Activated gamma-delta T cell treated with anti-CD3 and anti-CD28 coated beads, Interleukin-2, amount 50 U/mL, for 16 hours (primary cell): ENCODE results near the gene DFFA.
"Not testable (repeated sequence)": the region's sequence is repeated elsewhere in the genome, so short reads cannot be mapped to it uniquely, and the experiment has no call there.

Source experiments
- DNase-seq: peaks from one replicate; pipeline ENCODE4 v3.0.0-alpha.2; 2020; ENCODE audit warnings: low read depth

DFFA gene

GRCh38 chr1:10459184-10459583 is 13.1 kb downstream of the DFFA start:
- DNase-seq: no peak

DNA sequence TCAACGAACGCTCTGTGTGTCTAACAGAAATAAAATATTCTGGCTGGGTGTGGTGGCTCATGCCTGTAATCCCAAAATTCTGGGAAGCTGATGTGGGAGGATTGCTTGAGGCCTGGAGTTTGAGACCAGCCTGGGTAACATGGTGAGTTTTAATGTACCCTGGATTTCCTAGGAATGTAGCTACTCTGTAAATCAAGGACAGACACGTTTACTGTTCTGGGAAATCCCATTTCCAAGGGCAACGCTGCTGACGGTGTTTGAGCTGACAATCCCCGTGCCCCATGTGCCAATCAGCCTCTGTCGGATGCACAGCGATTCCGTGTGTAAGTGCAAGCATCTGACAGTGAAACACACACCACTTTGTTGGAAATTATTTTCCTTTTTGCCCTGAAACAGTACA is 14.5 kb downstream of the DFFA start:
- no peak for DNase-seq

GRCh38 chr1:10457462-10457861 is 14.9 kb downstream of the DFFA start:
- not testable (repeated sequence) for DNase-seq

- no peak for DNase-seq
Observed at GRCh38 chr1:10456661-10457060, 15.7 kb downstream of the DFFA start.

DNA sequence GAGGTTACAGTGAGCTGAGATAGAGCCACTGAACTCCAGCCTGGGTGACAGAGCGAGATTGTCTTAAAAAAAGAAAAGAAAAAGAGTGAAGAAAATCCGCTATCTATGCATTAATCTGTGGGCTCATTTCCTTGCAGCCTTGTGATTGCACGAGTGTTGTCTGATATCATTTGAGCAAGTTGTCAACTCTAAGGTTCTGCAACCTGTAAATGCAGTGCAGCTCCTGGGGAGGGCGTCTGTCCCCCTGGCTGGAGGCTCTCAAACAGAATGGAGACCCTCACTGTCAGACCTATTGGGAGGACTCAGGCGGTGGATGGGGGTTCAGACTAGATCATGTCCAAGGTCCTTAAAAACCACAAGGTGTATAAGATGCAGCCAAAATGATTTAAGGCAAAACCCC is 16.3 kb downstream of the DFFA start:
- no peak for DNase-seq

- no peak for DNase-seq
Observed at GRCh38 chr1:10451287-10451686, 21.0 kb downstream of the DFFA start.

DNA sequence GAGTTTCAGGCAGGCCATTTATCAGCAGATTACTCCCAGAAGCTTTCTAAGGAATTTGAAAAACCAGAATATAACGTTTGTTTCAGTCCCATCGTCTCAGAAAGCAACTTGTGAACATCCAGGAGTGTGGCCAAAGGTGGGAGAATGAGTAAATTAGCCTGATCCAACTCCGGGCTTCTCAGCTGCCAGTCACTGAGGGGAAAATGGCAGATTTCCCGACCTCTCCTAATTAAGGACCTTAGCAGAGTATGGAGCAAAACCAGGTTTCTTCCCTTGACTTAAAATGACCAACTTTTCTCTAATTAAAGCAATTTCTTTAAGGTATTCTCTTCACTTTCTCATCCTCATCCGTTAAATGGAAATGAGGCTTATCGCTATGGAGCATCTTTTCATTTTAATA is 21.5 kb downstream of the DFFA start:
- no peak for DNase-seq

- no peak for DNase-seq
Observed at GRCh38 chr1:10450156-10450814, 22.0 kb downstream of the DFFA start.

- DNase-seq: no peak
Observed at GRCh38 chr1:10449751-10450150, 22.6 kb downstream of the DFFA start, which contains the start of gene CORT. CORT (plus strand) TSS chr1:10450031; CDS start chr1:10450224, 193 bp downstream.

GRCh38 chr1:10446790-10447422 is 25.4 kb downstream of the DFFA start:
- no peak for DNase-seq

- DNase-seq: no peak
Observed at GRCh38 chr1:10444795-10445397, 27.4 kb downstream of the DFFA start.

GRCh38 chr1:10444248-10444647 is 28.1 kb downstream of the DFFA start:
- DNase-seq: no peak

DNA sequence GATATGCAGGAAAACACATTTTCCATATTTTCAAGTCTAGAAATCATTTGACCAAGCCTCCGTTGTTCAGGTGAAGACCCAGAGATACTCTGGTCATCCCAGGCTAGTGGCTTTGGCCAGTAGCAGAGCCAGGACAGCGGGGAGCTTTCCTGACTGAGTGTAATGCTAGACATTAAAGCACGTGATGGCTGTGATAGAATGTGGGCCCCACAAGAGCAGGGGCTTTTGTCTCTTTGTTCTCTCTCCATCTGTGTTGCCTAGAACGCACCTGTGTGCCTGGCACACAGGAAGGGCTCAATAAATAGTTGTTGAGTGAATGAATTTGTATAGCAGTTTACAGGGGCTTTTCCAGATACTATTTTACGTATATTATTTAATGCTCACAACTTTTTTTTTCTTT is 31.5 kb downstream of the DFFA start:
- DNase-seq: no peak

DNA sequence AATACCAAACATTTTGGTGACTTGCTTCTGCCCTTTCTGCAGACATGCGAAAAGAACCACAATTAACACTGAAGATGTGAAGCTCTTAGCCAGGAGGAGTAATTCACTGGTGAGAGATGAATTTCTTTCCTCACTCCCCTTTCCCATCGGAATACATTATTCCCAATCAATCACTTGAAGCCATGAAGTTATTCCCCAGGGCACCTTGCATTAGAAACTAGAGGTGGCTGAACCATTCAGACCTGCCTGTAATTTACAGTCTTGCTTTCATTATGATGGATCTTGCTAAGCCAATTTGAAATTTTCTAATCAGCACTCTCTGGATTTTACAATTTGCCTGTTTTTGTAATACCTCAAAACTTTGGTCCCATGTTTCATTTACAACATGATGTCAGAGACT is 32.0 kb downstream of the DFFA start:
- no peak for DNase-seq

DNA sequence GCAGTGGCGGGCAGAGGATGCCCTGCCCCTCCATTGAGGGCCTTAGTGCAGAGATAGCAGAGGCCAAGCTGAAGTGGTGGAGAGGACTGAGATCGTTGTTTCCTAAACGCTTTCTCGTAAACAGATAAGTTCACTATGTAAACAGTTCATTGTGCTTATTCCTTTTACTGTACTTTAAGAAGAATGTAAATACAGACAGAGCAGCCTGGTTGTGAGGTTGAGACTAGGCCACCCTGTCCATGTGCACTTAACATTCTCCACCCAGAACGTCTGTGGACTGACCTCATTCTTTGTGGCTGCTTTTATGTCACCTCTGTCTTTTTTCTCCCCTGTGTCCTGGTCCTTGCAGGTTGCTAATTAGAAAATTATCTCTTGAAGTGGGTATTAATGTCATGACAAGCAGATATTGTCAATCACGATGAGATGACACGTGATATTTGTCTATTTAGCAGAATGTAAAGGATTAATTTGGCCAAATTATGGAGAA is 33.6 kb downstream of the DFFA start:
- no peak for DNase-seq

DNA sequence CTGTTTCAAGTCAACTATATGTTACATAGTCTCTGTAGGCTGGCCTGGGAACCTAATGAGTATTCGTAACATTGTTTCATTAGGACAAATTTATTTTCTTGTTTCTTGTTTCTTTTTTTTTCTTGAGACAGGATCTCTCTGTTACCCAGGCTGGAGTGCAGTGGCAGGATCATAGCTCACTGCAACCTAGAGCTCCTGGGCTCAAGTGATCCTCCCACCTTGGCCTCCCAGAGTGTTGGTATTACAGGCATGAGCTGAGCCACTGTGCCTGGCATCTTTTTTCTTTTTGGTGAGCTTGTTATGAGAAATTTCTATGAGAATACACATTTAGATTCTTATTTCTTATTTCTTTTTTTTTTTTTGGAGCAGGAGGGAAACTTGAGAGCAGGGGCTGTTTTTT is 35.3 kb downstream of the DFFA start:
- DNase-seq: no peak

DNA sequence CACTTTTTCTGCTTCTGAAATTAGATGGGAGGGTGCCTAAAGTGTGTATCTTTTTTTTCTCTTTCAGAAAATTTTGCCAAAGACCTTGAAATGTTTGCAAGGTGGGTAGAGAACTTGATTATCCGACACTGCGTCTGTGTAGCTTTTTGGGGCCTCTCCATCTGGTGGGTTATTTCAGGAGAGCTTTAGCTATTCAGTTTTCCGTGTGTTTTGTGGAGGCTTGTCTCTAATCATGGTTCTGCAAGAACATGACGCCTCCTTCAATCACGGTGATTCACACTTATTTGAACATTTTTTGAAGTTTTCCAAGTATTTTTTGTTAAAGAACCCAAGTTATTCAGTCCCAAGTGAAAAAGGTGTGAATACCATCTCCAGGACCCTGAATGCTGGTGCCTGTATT is 37.7 kb downstream of the DFFA start:
- no peak for DNase-seq

DNA sequence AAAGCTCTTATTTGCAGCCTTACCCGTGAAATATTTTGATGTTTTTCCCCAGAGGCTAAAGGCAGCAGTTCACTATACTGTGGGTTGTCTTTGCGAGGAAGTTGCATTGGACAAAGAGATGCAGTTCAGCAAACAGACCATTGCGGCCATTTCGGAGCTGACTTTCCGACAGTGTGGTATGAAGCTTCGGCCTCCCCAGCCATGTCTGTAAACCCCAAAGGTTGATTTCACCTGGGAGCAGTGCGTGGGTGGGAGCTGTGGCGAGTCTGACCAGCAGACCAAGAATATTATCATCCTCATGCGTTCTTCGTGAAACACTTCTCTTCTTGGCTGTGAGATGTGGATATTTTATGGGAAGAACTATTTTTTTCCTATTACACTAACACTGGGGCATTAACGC is 38.5 kb downstream of the DFFA start:
- no peak for DNase-seq

GRCh38 chr1:10432910-10433700 is 39.2 kb downstream of the DFFA start:
- no peak for DNase-seq

DNA sequence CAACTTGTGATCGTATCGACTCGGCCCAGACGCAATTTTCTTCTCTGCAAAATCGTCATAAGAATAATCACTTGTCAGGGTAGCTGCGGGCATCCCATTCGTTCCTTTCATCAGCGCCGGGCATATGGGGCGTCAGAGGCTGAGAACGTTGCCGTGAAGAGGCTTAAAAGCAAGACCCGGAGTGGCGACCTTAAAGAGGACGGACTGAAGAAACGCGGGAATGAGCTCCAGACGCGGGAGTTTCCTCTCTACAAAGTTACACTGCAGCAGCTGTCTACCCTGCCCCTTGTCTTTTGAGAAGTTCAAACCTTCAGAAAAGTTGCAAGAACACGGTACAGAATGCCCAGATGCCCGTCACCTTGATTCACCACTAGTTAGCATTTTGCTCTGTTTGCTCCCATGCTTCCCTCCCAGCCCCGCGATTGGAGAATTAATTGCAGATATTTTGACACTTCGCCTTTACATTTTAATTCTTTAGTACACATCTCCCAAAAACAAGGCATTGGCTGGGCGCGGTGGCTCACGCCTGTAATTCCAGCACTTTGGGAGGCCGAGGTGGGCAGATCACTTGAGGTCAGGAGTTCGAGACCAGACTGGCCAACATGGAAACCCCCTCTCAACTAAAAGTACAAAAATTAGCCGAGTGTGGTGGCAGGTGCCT is 41.1 kb downstream of the DFFA start:
- no peak for DNase-seq

GRCh38 chr1:10430216-10431069 is 41.9 kb downstream of the DFFA start, which contains the start of gene CENPS:
CENPS (plus strand) TSS chr1:10430433; CDS start chr1:10430518, 85 bp downstream.
- peak; percentile 90 for DNase-seq
